ENCODE results near the gene ZNF691.
"Not testable (repeated sequence)": the region's sequence is repeated elsewhere in the genome, so short reads cannot be mapped to it uniquely, and the experiment has no call there.

ZNF691 gene

GRCh38 chr1:42859366-42859765, 13.0 kb downstream of the ZNF691 start:
- not testable (repeated sequence) for DNase-seq (ENCODE audit: low read depth)

- DNase-seq (ENCODE audit: low read depth) = no peak
These were observed 14.1 kb downstream of the ZNF691 start for GRCh38 chr1:42860339-42861013.

GRCh38 chr1:42861014-42861399, 14.6 kb downstream of the ZNF691 start:
- no peak for DNase-seq (ENCODE audit: low read depth)

- DNase-seq (ENCODE audit: low read depth) = no peak
These were observed 20.1 kb downstream of the ZNF691 start for GRCh38 chr1:42866549-42866948.

GRCh38 chr1:42868466-42868865, 22.1 kb downstream of the ZNF691 start:
- DNase-seq (ENCODE audit: low read depth) = not testable (repeated sequence)

GRCh38 chr1:42869254-42869653, 22.8 kb downstream of the ZNF691 start:
- DNase-seq (ENCODE audit: low read depth) = not testable (repeated sequence)

GRCh38 chr1:42869751-42870150, 23.3 kb downstream of the ZNF691 start:
- DNase-seq (ENCODE audit: low read depth) = not testable (repeated sequence)

- DNase-seq (ENCODE audit: low read depth) = not testable (repeated sequence)
These were observed 26.7 kb downstream of the ZNF691 start for GRCh38 chr1:42873108-42873507.

GRCh38 chr1:42873670-42874069, 27.3 kb downstream of the ZNF691 start:
- DNase-seq (ENCODE audit: low read depth) = no peak

GRCh38 chr1:42876009-42876408, 29.6 kb downstream of the ZNF691 start:
- no peak for DNase-seq (ENCODE audit: low read depth)

GRCh38 chr1:42877380-42877779, 31.0 kb downstream of the ZNF691 start:
- DNase-seq (ENCODE audit: low read depth) = no peak

GRCh38 chr1:42880384-42880783, 34.0 kb downstream of the ZNF691 start:
- DNase-seq (ENCODE audit: low read depth) = no peak

- no peak for DNase-seq (ENCODE audit: low read depth)
These were observed 39.8 kb downstream of the ZNF691 start for GRCh38 chr1:42886046-42886739.

GRCh38 chr1:42886800-42887199, 40.4 kb downstream of the ZNF691 start:
- DNase-seq (ENCODE audit: low read depth) = no peak

GRCh38 chr1:42887366-42887765, 41.0 kb downstream of the ZNF691 start:
- no peak for DNase-seq (ENCODE audit: low read depth)

GRCh38 chr1:42888013-42888633, 41.7 kb downstream of the ZNF691 start:
- no peak for DNase-seq (ENCODE audit: low read depth)

GRCh38 chr1:42889264-42889663, 42.9 kb downstream of the ZNF691 start:
- no peak for DNase-seq (ENCODE audit: low read depth)

- no peak for DNase-seq (ENCODE audit: low read depth)
These were observed 45.2 kb downstream of the ZNF691 start for GRCh38 chr1:42891465-42892138.

GRCh38 chr1:42899960-42900359, 53.5 kb downstream of the ZNF691 start:
- DNase-seq (ENCODE audit: low read depth) = not testable (repeated sequence)

All from stimulated activated CD8-positive, alpha-beta memory T cell treated with anti-CD3 and anti-CD28 coated beads, Interleukin-15, amount 100 ng/mL, for 1 hour (primary cell).